Mesodermal cell (in vitro differentiated cells): ENCODE data around the gene PTDSS2. TPM values are rescaled to one million over a fixed set of nuclear protein-coding genes. Genes with fewer than 3 reads are reported as not detected.
A peak's percentile ranks its signal among the peaks of the same experiment; 100 is the strongest.
"Not testable (repeated sequence)": the region's sequence is repeated elsewhere in the genome, so short reads cannot be mapped to it uniquely, and the experiment has no call there.

Source experiments
- H3K27ac ChIP-seq: 2 replicates; pipeline ENCODE4 v1.7.0; 2013; ENCODE audit warnings: mild to moderate bottlenecking, low read depth, low read length, moderate library complexity; ENCODE audit not compliant: severe bottlenecking
- H3K36me3 ChIP-seq: 2 replicates; pipeline ENCODE4 v1.7.1; 2013; ENCODE audit warnings: mild to moderate bottlenecking, low read length, moderate library complexity; ENCODE audit not compliant: control insufficient read depth, insufficient read depth
- H3K4me1 ChIP-seq: one replicate; pipeline ENCODE4 v1.7.1; 2013; ENCODE audit warnings: mild to moderate bottlenecking, low read length; ENCODE audit not compliant: insufficient read depth, control insufficient read depth, poor library complexity, severe bottlenecking
- H3K4me3 ChIP-seq: 2 replicates; pipeline ENCODE4 v1.7.0; 2013; ENCODE audit warnings: low read length, control low read depth, mild to moderate bottlenecking; ENCODE audit not compliant: insufficient read depth, poor library complexity, severe bottlenecking; ENCODE audit errors: extremely low read depth
- H3K9me3 ChIP-seq: 2 replicates; pipeline ENCODE4 v1.7.1; 2013; ENCODE audit warnings: mild to moderate bottlenecking, low read length, moderate library complexity; ENCODE audit not compliant: control insufficient read depth
- WGBS, 2 experiments: methylation state at CpG; one replicate each; pipeline ENCODE4 v1.1.5; 2013; ENCODE audit warnings: missing lambda C conversion rate in 2 of 2; ENCODE audit not compliant: insufficient coverage in 2 of 2; 5-methylcytosine and 5-hydroxymethylcytosine counted together
- polyA plus RNA-seq, 2 experiments: library from polyadenylated mRNA; stranded (reverse); fragments of 50-300 nt; gene quantifications; one replicate each; pipeline ENCODE4 v1.2.3, GENCODE V29; 2013

PTDSS2 gene
- polyA plus RNA-seq (2013, experiment 1 of 2) = 38.1 TPM
- polyA plus RNA-seq (2013, experiment 2 of 2) = 36.5 TPM

GRCh38 chr11:449889-450808, at the start of gene PTDSS2:
PTDSS2 (plus strand) TSS chr11:450279; CDS start chr11:450456, 177 bp downstream.
- peak within 1 kb of the TSS; percentile 82 for H3K4me3 ChIP-seq
- H3K27ac ChIP-seq = peak within 1 kb of the TSS; percentile 81
- no peaks in the 10 kb centered on the region for H3K9me3 ChIP-seq
- H3K4me1 ChIP-seq = peaks cover 24% of the 10 kb centered on the region
- H3K36me3 ChIP-seq = peaks cover 37% of the 10 kb centered on the region
- 1 to 4% methylated on average over 86 to 88 of the region's 108 CpGs for WGBS, 2 experiments

DNA sequence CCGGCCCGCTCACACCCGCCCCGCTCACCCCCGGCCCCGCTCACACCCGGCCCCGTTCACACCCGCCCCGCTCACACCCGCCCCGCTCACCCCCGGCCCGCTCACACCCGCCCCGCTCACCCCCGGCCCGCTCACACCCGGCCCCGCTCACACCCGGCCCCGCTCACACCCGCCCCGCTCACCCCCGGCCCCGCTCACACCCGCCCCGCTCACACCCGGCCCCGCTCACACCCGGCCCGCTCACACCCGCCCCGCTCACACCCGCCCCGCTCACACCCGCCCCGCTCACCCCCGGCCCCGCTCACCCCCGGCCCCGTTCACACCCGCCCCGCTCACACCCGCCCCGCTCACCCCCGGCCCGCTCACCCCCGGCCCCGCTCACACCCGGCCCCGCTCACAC, 48.9 kb upstream of the PTDSS2 start:
- not testable (repeated sequence) for H3K4me3 ChIP-seq, H3K4me1 ChIP-seq, H3K36me3 ChIP-seq, H3K27ac ChIP-seq, H3K9me3 ChIP-seq
- 100% methylated on average over 6 of the region's 52 CpGs; no CpG with 5 or more reads in 1 of the 2 experiments for WGBS, 2 experiments

GRCh38 chr11:403021-403760, 46.9 kb upstream of the PTDSS2 start:
- Histone ChIP-seq H3K4me1 (no peaks in the 10 kb centered on the region), H3K9me3 (peaks cover 4% of the 10 kb centered on the region), H3K4me3 (no peak overlapping the region), H3K36me3 (no peaks in the 10 kb centered on the region), H3K27ac (no peak overlapping the region)
- 92 to 94% methylated on average over 21 to 47 of the region's 55 CpGs for WGBS, 2 experiments

DNA sequence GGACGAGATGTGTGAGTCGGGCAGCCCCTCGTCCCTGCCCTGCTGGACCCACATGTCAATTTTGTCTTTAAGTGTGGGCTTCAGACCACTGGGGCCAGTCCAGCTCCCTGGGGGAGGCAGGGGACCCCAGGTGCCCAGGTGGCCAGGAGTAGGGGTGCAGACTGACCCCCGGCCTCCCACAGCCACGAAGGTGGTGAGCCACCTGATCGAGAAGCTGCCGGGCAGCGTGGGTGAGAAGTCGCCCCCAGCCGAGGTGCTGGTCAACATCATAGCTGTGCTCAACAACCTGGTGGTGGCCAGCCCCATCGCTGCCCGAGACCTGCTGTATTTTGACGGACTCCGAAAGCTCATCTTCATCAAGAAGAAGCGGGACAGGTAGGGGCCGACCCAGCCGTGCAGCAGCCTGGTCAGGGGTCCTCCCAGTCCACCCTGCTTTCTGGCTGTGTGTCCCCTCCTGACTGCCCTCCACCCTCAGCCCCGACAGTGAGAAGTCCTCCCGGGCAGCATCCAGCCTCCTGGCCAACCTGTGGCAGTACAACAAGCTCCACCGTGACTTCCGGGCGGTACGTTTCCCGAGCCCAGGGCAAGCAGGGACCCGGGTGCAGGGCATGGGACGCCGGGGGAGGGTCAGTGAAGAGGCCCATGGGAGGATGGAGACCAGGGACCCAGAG, 46.2 kb upstream of the PTDSS2 start:
- Histone ChIP-seq H3K36me3 (no peaks in the 10 kb centered on the region), H3K9me3 (peaks cover 4% of the 10 kb centered on the region), H3K27ac (no peak overlapping the region), H3K4me1 (no peaks in the 10 kb centered on the region), H3K4me3 (no peak overlapping the region)
- WGBS, 2 experiments = 91 to 92% methylated on average over 22 to 27 of the region's 27 CpGs

- no peak overlapping the region for H3K4me3 ChIP-seq
- no peaks in the 10 kb centered on the region for H3K4me1 ChIP-seq
- no peaks in the 10 kb centered on the region for H3K36me3 ChIP-seq
- 93 to 96% methylated on average over 9 to 13 of the region's 14 CpGs for WGBS, 2 experiments
- peaks cover 4% of the 10 kb centered on the region for H3K9me3 ChIP-seq
- no peak overlapping the region for H3K27ac ChIP-seq
Observed at GRCh38 chr11:404551-405264, 45.4 kb upstream of the PTDSS2 start.

GRCh38 chr11:405323-405953, 44.6 kb upstream of the PTDSS2 start:
- 81 to 88% methylated on average over 17 of the region's 17 CpGs for WGBS, 2 experiments
- Histone ChIP-seq H3K4me1 (no peaks in the 10 kb centered on the region), H3K27ac (no peak overlapping the region), H3K4me3 (no peak overlapping the region), H3K9me3 (no peaks in the 10 kb centered on the region), H3K36me3 (no peaks in the 10 kb centered on the region)

- peak overlapping the region; percentile 44 for H3K4me3 ChIP-seq
- no peaks in the 10 kb centered on the region for H3K36me3 ChIP-seq
- WGBS, 2 experiments = 82 to 84% methylated on average over 45 to 46 of the region's 47 CpGs
Observed at GRCh38 chr11:405954-406795, 43.9 kb upstream of the PTDSS2 start.

DNA sequence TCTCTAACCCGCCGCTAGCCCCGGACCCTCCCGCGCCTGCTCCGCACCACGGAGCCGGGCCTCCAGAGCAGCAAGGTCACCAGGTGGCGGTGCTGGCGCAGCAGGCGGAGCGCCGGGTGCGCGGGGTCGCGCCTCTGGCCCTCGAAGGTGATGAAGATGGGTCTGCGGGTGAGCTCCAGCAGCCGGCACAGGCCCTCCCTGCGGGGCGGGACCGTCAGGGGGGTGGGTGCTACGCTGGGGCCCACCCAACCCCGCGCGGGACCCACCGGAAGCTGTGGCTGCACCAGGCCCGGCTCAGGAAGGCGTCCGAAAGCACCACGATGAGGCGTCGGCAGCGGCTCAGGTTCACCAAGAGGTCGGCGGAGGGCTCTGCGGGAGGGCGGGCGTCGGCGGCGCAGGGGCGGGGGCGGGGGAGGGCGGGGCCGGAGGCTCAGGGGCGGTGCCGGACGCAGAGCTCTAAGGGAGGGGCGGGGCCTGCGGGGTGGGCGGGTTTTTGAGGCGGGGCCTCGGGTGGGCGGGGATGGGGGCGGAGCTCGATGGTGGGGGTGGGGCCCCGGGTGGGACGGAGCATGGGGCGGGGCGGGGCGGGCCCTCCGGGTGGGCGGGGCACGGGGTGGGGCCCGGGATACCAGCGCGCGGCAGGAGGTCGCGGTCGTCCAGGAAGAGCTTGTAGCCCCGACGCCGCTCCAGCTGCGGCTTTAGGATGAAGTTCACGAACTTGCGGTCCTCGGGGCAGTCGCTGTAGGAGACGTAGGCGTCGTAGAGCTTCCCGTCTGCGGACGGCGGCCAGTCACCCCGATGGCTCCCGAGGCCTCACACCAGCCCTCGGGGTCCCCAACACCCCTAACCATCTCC, 43.1 kb upstream of the PTDSS2 start:
- H3K4me3 ChIP-seq = peak overlapping the region; percentile 44
- WGBS, 2 experiments = 9 to 22% methylated on average over 39 to 55 of the region's 91 CpGs

More at GRCh38 chr11:405954-406795, 43.9 kb upstream of the PTDSS2 start:
- Histone ChIP-seq H3K27ac (no peak overlapping the region), H3K9me3 (no peaks in the 10 kb centered on the region), H3K4me1 (no peaks in the 10 kb centered on the region)

More for the DNA sequence above, 43.1 kb upstream of the PTDSS2 start:
- Histone ChIP-seq H3K36me3 (no peaks in the 10 kb centered on the region), H3K9me3 (no peaks in the 10 kb centered on the region), H3K4me1 (no peaks in the 10 kb centered on the region), H3K27ac (no peak overlapping the region)
